Fibroblast of villous mesenchyme (primary cell): ENCODE data around the gene TLN1. TPM values are rescaled to one million over a fixed set of nuclear protein-coding genes. Genes with fewer than 3 reads are reported as not detected.

Experiments
- DNase-seq: peaks from one replicate; pipeline ENCODE4 v3.0.0-alpha.2; 2010; ENCODE audit warnings: low read depth
- H3K4me3 ChIP-seq: 2 replicates; pipeline ENCODE4 v1.5.1; 2011; ENCODE audit warnings: low read depth, mild to moderate bottlenecking, low read length
- CTCF ChIP-seq: IDR thresholded peaks from 2 replicates; pipeline ENCODE4 v1.5.1; 2012; ENCODE audit warnings: low read depth, mild to moderate bottlenecking, low read length; ENCODE audit not compliant: insufficient read depth
- total RNA-seq: library from RNA; depleted of rRNA; stranded (reverse); fragments of >200 nt; gene quantifications from 2 replicates; pipeline ENCODE4 v1.2.3, GENCODE V29; 2012

The TLN1 gene
- total RNA-seq, 1 donor, result 428 TPM

DNA sequence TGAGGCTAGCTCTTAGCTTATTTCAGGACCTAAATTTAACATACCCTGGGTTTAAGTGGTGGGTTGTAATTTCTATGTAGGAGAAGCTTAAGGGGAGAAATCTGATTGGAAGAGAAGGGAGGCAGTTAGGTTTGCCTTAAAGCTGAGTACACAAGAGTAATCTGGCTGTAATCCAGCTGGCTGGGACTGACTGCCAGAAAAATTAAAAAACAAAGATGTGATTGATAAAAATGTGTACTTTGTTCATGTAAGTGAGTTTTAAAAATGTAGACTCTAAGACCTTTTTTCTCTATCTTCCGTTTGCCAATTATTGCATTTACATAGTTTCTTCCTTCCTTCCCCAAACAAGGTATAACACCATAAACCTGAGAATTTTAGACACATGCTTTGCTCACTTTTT, 39.5 kb upstream of the TLN1 start:
- H3K4me3 ChIP-seq, result no peak overlapping the region
- no peak for TF ChIP-seq CTCF
- DNase-seq, result peak; percentile 30

GRCh38 chr9:35771075-35771433, 39.1 kb upstream of the TLN1 start:
- no peak overlapping the region for H3K4me3 ChIP-seq
- DNase-seq, result no peak
- no peak for TF ChIP-seq CTCF

DNA sequence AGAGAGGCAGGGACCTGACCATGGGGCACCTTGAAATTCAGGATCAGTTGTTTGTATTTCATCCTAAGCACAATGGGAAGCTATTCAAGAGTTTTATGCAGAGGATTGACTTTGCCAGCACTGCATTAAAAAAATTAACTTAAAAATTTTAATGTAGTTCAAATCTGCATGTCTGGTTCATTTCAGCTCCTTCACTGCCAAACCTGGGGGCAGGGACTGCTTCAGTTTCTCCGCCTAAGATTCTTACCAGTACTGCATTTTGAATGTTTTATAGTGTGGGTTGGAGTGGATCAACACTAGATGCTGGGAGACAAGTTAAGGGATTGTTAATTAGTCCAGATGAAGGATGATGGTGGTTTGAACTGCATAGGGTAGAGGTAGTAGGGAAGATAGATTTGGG, 37.8 kb upstream of the TLN1 start:
- no peak for DNase-seq
- no peak for TF ChIP-seq CTCF
- H3K4me3 ChIP-seq, result no peak overlapping the region

DNA sequence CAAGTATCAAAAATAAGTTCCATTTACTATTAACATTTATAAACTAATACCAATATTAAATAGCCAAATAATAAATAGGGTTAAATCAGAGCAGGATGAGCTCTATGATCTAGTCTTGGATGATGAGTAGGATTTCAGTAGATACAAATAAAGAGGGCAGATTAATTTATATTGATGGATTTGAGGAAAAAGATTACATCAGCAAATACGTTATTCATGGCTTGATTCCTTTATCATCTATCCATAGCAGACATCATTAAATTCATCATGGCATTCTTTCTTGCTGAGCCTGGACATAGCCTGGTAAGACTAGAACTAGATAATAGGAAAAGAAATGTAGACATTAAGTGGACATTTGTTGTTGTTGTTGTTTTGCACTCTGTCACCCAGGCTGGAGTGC, 35.5 kb upstream of the TLN1 start:
- TF ChIP-seq CTCF, result no peak
- DNase-seq, result no peak
- H3K4me3 ChIP-seq, result no peak overlapping the region

DNA sequence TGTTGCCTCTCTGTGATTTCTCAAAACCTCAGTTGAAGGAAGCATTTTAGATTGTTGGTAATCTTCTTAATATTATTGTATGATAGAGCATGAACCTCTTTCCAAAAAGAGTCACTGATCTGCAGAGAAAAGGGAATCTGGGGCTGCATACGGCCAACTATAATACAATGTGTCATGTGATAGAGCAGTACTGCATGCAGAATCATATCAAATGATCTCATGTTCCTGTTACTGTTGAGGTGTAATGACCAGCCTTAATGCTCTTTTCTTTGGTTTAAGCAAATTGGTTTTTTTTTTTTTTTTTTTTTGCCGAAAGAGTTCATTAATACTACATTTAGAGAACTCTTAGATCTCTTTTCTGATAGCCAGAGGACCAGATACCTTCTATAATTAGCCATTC, 35.0 kb upstream of the TLN1 start:
- no peak overlapping the region for H3K4me3 ChIP-seq
- no peak for TF ChIP-seq CTCF
- no peak for DNase-seq

- no peak for DNase-seq
- H3K4me3 ChIP-seq, result no peak overlapping the region
- no peak for TF ChIP-seq CTCF
Measured at GRCh38 chr9:35763803-35764202, 31.8 kb upstream of the TLN1 start.

- no peak for DNase-seq
Measured at GRCh38 chr9:35763181-35763580, 31.2 kb upstream of the TLN1 start.

More at GRCh38 chr9:35763181-35763580, 31.2 kb upstream of the TLN1 start:
- no peak for TF ChIP-seq CTCF
- H3K4me3 ChIP-seq, result no peak overlapping the region
